KOPT-K1 (cell line): Measurements from ENCODE around the gene CASP9.

Source experiments
- H3K27ac ChIP-seq: fragments of 200-600 bp; sonication (generic); 2 replicates; pipeline ENCODE4 v1.5.1; 2016; ENCODE audit warnings: antibody characterized with exemption, mild to moderate bottlenecking, low read depth, low read length; ENCODE audit not compliant: poor library complexity, severe bottlenecking
- H3K36me3 ChIP-seq: fragments of 200-600 bp; sonication (generic); 2 replicates; pipeline ENCODE4 v1.5.1; 2017; ENCODE audit warnings: antibody characterized with exemption, mild to moderate bottlenecking, low read length, moderate library complexity; ENCODE audit not compliant: insufficient read depth
- H3K9me3 ChIP-seq: fragments of 200-600 bp; sonication (generic); 2 replicates; pipeline ENCODE4 v1.5.1; 2017; ENCODE audit warnings: antibody characterized with exemption, low read length, mild to moderate bottlenecking; ENCODE audit not compliant: insufficient read depth, poor library complexity, severe bottlenecking

CASP9 gene

GRCh38 chr1:15524021-15524282, at the start of gene CASP9:
TSS of gene CASP9 (minus strand) at chr1:15524215. CDS start at chr1:15524200, 15 bp downstream.
- H3K36me3 ChIP-seq = no peaks in the 10 kb centered on the region
- H3K27ac ChIP-seq = peak within 1 kb of the TSS; percentile 65
- H3K9me3 ChIP-seq = no peaks in the 10 kb centered on the region

GRCh38 chr1:15573477-15573876, 49.5 kb upstream of the CASP9 start:
- Histone ChIP-seq H3K36me3 (peaks cover 9% of the 10 kb centered on the region; the same call in 1 of the 2 replicates), H3K9me3 (no peaks in the 10 kb centered on the region), H3K27ac (no peak overlapping the region)

GRCh38 chr1:15571266-15571665, 47.3 kb upstream of the CASP9 start:
- no peaks in the 10 kb centered on the region for H3K9me3 ChIP-seq
- no peak overlapping the region for H3K27ac ChIP-seq
- H3K36me3 ChIP-seq = peaks cover 31% of the 10 kb centered on the region

GRCh38 chr1:15570861-15571260, 46.8 kb upstream of the CASP9 start:
- Histone ChIP-seq H3K27ac (no peak overlapping the region), H3K36me3 (peaks cover 36% of the 10 kb centered on the region), H3K9me3 (no peaks in the 10 kb centered on the region)

- Histone ChIP-seq H3K9me3 (no peaks in the 10 kb centered on the region), H3K27ac (no peak overlapping the region), H3K36me3 (peaks cover 55% of the 10 kb centered on the region)
These were observed 44.5 kb upstream of the CASP9 start for GRCh38 chr1:15568387-15569073.

GRCh38 chr1:15559189-15559810, 35.3 kb upstream of the CASP9 start:
- peaks cover 46% of the 10 kb centered on the region for H3K36me3 ChIP-seq
- H3K9me3 ChIP-seq = no peaks in the 10 kb centered on the region
- H3K27ac ChIP-seq = no peak overlapping the region

- H3K27ac ChIP-seq = no peak overlapping the region
- peaks cover 40% of the 10 kb centered on the region for H3K36me3 ChIP-seq
These were observed 34.5 kb upstream of the CASP9 start for GRCh38 chr1:15558516-15558915.

GRCh38 chr1:15557594-15557993, 33.6 kb upstream of the CASP9 start:
- H3K27ac ChIP-seq = no peak overlapping the region
- no peaks in the 10 kb centered on the region for H3K9me3 ChIP-seq
- H3K36me3 ChIP-seq = peaks cover 32% of the 10 kb centered on the region

More at GRCh38 chr1:15558516-15558915, 34.5 kb upstream of the CASP9 start:
- H3K9me3 ChIP-seq = no peaks in the 10 kb centered on the region

- Histone ChIP-seq H3K36me3 (peaks cover 26% of the 10 kb centered on the region), H3K9me3 (no peaks in the 10 kb centered on the region), H3K27ac (no peak overlapping the region)
These were observed 33.0 kb upstream of the CASP9 start for GRCh38 chr1:15557008-15557407.

GRCh38 chr1:15550573-15550972, 26.6 kb upstream of the CASP9 start:
- peaks cover 41% of the 10 kb centered on the region for H3K36me3 ChIP-seq
- no peak overlapping the region for H3K27ac ChIP-seq
- no peaks in the 10 kb centered on the region for H3K9me3 ChIP-seq

- H3K27ac ChIP-seq = no peak overlapping the region
- peaks cover 72% of the 10 kb centered on the region for H3K36me3 ChIP-seq
- no peaks in the 10 kb centered on the region for H3K9me3 ChIP-seq
These were observed 22.6 kb upstream of the CASP9 start for GRCh38 chr1:15546641-15547040.

- H3K9me3 ChIP-seq = no peaks in the 10 kb centered on the region
- no peak overlapping the region for H3K27ac ChIP-seq
- peaks cover 78% of the 10 kb centered on the region for H3K36me3 ChIP-seq
These were observed 19.9 kb upstream of the CASP9 start for GRCh38 chr1:15543589-15544568.

GRCh38 chr1:15543251-15543588, 19.2 kb upstream of the CASP9 start:
- H3K27ac ChIP-seq = no peak overlapping the region
- H3K36me3 ChIP-seq = peaks cover 78% of the 10 kb centered on the region
- H3K9me3 ChIP-seq = no peaks in the 10 kb centered on the region

GRCh38 chr1:15542388-15543250, 18.6 kb upstream of the CASP9 start:
- Histone ChIP-seq H3K9me3 (no peaks in the 10 kb centered on the region), H3K27ac (no peak overlapping the region), H3K36me3 (peaks cover 75% of the 10 kb centered on the region)
